ENCODE results near the gene ERC1.

GRCh38 chr12:1131811-1132224, 140.8 kb downstream of the ERC1 start:
- TF ChIP-seq CTCF (IDR thresholded peaks at IDR 0.05; ENCODE audit: low read depth, low read length, poor library complexity, severe bottlenecking) (no peak), EZH2phosphoT487 (IDR thresholded peaks at IDR 0.05; ENCODE audit: borderline replicate concordance, low read length) (no peak)

Measured in DOHH2 (cell line).